Endometrium (tissue), 2 donors: Measurements from ENCODE around the gene EFHC1.
"Not testable (repeated sequence)": the region's sequence is repeated elsewhere in the genome, so short reads cannot be mapped to it uniquely, and the experiment has no call there.

Experiments
- FAIRE-seq: peaks from 2 replicates; lab custom pipeline; 2012; peaks lifted over from hg19 to GRCh38; lab: Jason Lieb, UNC
- donor health status: control.
- donor health status: control.

Gene EFHC1

DNA sequence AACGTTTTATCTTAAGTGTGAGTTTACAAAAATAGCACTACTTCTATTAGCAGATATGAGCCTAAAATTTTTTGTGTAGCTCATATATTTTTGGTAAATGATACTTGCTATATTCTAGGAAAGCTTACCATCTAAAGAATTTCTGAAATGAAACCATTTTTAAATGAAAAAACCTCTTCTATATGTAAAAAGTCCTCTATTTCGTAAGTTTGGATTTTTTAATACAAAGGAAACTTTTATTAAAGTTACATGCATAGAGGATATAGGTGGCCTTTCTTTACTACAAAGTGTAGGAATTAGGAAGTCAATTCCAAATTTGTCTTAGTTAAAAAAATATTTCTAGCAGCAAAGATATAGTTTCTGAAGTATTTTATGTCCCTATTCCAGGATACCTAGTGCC lies 18.8 kb downstream of the EFHC1 start:
- FAIRE-seq, result no peak

- no peak for FAIRE-seq
Measured at GRCh38 chr6:52454556-52454955, 34.4 kb downstream of the EFHC1 start.

- no peak for FAIRE-seq
Measured at GRCh38 chr6:52457096-52457495, 37.0 kb downstream of the EFHC1 start.

GRCh38 chr6:52461194-52461593 lies 41.1 kb downstream of the EFHC1 start:
- not testable (repeated sequence) for FAIRE-seq

GRCh38 chr6:52474173-52474572 lies 54.0 kb downstream of the EFHC1 start:
- FAIRE-seq, result no peak

DNA sequence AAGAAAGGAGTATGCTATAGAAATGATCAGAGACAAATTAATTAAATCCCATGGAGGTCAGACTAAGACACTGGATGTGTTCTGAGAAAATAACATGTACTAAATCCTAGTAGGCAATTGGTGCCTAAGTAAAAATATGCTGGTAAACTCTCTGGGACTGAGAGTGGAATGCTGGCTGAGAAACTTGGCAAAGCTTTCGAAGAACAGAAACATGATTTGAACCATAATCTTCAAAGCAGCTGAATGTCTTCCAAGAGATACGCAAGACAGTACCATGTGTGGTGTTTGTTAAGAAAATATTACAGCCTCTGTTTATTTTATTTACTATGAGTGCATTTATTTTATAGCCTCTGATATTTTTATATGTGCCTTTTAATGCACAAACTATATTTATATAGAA lies 55.2 kb downstream of the EFHC1 start:
- no peak for FAIRE-seq

- no peak for FAIRE-seq
Measured at GRCh38 chr6:52482903-52483670, 62.9 kb downstream of the EFHC1 start.

DNA sequence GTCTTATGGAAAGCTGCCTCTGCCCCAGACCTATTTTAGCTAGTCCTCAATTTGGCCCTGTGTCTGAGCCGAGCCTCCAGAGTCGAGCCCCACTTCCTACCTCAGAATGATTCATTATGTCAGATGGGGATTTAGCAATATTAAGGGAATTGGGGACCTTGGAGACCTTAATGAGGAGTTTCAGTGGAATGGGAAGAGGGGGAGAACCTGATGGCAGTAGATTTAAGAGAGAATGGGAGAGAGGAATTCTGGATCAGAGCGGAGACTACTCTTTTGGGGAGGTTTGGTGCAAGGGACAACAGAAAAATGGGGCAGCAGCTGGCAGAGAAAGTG lies 63.5 kb downstream of the EFHC1 start:
- FAIRE-seq, result no peak

GRCh38 chr6:52489881-52490280 lies 69.7 kb downstream of the EFHC1 start:
- FAIRE-seq, result no peak

- no peak for FAIRE-seq
Measured at GRCh38 chr6:52491203-52492069, 71.3 kb downstream of the EFHC1 start.

DNA sequence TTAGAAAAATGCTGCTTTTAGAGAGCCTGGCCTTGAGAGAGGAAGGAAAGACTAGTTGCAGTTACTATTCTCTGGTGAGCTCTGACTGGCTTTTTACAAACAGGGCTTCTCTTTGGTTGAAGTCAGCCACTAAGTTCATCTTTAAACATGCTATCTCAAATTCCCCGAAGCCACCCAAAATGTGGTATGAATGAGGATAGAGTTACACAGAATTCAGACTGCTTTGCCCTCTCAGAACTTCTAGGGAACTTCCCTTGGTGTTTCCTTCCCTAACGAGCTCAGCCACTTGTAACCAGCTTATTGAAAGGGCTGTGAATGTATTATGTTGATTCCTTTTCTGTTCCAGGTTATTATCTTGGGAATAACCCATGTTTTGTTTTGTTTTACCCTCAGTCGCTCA lies 73.5 kb downstream of the EFHC1 start:
- no peak for FAIRE-seq

DNA sequence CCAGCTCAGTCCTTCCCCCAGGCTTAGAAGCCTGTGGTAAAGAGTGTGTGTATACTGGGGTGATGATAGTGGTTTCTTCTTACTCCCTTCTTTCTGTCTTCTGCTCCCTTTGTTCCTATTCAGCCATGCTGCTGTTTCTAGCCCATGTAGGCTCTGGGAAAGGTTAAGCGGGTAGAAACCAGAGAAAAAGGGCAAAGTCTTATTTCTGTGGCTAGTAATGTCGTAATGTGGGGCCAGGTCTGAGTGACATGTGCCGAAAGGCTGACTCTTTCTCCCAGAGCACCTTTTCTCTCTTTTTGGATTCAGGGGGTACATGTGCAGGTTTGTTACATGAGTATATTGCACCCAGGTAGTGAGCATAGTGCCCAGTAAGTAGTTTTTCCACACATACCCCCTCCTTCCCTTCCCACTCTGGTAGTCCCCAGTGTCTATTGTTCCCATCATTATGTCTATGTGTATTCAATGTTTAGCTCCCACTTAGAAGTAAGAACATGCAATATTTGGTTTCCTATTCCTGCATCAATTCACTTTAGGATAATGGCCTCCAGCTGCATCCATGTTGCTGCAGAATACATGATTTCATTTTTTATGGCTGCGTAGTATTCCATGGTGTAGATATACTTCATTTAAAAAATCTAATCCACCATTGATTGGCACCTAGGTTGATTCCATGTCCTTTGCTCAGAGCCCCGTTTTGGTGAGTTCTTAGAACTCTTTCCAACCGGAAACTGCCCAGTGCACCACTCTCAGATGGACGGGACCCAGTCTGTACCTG lies 74.3 kb downstream of the EFHC1 start:
- no peak for FAIRE-seq

DNA sequence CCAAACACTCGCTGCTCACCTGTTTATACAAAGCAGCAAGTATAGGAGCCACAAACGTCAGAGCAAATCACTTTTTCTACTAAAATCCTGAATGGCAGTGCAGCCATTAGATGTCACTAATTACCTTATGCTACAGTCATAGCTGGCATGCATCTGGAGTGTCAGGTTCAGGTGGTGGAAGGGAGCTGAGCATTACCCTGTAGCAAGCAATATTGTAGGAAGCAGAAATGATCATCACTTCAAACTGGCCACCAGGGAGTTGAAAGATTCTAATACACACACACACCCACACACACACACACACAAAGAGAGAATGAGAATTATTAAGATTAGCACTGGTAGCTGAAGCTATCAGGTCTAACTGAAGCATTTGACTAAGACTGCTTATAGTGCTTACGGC lies 75.8 kb downstream of the EFHC1 start:
- FAIRE-seq, result no peak

DNA sequence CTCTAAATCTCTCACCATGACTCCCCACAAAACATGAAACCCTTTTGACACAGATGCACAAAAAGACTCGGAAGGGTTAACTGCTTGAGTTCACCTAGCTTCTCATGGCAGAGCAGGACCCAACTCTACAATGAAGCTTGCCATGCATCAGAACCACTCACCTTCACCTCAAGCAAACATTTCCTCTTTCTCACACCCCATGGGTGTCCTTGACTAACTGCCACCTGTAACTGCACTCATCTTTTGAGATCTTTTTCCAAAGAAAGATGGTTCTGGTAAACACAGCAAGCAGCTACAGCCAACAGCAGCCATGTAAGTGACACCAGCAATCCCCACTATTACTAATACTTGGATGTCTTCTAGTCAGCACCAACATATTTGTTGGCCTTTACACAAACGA lies 76.5 kb downstream of the EFHC1 start:
- no peak for FAIRE-seq

DNA sequence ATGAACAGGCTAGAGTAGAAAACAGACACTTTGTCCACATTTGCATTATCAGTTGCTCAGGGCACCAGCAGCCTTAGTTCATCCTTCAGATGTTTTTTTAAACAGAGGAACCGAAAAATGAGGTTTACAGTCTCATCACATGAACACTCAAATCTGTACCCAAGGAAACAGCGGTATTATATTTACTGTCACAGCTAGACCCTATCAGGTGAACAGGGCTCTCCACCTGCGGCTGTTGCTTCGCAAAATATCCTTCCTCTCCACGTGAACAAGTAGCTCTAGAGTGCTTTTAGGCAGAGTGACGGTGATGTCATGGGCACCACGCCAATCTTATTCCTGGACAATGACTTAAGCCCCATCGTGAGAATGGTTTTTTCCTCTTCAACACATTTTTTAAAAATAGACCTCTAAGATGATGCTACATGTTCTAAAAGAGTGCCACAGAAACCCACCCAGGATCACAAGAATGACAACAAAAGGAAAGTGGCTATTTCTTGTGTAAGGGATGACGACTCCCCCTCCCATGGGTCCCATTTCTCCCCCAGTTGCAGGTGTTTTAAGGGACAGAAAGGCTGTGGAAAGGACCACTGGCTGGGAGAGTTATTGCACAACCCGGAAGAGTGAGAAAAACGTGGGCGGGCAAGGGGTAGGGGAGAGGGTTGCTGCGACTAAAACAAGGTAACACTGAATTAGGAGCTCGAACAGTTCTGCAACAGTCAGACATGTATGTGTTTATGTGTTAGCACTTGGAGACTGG lies 77.7 kb downstream of the EFHC1 start:
- FAIRE-seq, result no peak

- FAIRE-seq, result no peak
Measured at GRCh38 chr6:52498538-52499017, 78.4 kb downstream of the EFHC1 start.

GRCh38 chr6:52499026-52499425 lies 78.9 kb downstream of the EFHC1 start:
- FAIRE-seq, result no peak

- no peak for FAIRE-seq
Measured at GRCh38 chr6:52499681-52500236, 79.6 kb downstream of the EFHC1 start.

DNA sequence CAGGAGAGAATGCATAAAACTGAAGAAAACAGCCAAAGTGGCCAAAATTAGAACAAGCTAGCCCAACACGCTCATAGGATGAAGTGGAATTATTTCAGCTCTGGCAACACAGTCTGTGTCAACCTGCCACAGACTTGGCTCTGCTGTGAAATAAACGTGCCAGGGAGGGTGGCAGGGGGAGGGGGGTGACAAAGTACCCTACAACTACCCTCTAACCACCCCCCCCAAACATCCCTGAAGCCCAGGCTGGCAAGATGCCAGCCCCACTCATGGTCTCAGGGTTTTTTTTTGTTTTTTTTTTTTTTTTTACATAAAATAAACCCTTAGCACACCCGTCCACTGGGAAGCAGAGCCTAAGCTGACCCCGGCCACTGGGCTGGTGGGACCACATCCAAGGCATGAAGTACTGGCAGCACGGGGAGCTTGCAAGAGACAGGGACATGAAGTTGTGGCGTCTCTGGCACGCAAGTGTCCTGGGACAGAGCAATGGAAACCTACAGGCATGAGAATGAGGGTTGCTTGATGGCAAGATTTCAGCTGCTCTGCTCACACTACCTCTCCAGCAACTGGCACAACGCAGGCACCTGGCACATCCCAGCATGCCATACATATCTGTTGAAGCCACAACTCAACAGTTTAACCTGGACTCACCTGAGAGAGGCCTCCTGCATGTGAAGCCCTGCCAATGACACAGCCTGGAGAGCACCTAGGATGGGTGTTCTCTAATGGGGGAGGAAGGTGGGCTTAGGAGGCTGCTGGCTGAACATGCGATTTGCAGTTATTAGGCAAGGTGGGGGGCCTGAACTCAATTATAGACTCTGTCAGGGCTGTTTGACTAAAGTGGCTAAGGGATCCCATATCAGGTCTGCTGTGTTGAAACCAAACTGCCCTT lies 80.3 kb downstream of the EFHC1 start:
- no peak for FAIRE-seq

DNA sequence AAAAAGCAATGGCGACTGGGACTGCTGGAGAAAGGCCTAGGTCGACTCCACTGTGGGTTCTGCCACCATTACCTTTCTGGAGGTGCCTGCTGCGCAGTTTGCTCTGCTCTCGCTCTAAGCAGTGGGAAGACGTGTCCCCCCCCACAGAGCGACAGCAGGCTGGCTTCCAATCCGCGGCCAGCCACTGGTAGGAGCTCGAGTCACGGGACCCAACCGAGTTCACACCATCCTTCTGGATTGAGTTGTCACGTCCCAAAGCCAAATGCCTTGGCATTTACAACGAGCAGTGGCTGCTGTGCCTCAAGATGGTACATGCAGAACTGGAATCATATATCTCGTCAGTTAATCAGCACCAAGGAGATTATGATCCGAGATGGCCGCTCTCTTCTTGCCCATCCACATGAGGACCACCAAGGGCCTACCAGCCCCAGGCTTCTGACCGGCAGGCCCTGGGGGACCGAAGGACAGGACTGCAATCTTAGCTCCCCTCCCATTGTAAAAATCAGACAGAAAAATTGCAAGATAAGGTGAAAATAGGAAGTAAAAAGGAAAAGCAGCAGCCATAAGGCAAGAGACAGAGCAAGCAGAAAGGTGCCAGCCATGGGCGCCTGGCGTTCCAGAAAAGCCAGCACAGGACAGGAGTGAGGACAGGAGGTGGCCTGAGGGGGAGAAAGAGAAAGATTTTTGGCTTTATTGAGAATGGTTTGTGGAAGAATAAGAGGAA lies 82.3 kb downstream of the EFHC1 start:
- FAIRE-seq, result no peak
